GM21786 (cell line): ENCODE measurements around the gene COQ8A.
"Not testable (repeated sequence)": the region's sequence is repeated elsewhere in the genome, so short reads cannot be mapped to it uniquely, and the experiment has no call there.

ENCODE experiments used
- ATAC-seq: cut with Tn5 transposase; IDR thresholded peaks from one replicate; pipeline ENCODE4 v1.9.1; 2021; ENCODE audit not compliant: unreplicated experiment

COQ8A gene

GRCh38 chr1:226951286-226952117 lies 11.4 kb downstream of the COQ8A start:
- no peak for ATAC-seq

DNA sequence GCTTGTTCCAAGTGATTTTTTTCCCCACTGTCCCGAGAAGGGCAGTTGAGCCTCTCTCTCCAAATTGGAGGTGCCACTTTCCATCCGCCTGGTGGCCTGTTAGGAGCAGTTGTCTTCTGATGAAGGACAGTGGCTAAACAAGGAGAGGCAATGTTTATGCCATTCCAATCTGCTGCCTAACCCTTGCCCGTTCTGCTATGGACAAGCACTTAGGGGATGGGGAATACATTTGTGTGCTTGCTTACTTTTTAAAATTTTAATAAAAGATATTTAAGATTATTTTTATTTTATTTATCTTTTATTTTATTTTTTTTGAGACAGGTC lies 12.0 kb downstream of the COQ8A start:
- no peak for ATAC-seq

GRCh38 chr1:226953175-226953800 lies 13.2 kb downstream of the COQ8A start:
- no peak for ATAC-seq

DNA sequence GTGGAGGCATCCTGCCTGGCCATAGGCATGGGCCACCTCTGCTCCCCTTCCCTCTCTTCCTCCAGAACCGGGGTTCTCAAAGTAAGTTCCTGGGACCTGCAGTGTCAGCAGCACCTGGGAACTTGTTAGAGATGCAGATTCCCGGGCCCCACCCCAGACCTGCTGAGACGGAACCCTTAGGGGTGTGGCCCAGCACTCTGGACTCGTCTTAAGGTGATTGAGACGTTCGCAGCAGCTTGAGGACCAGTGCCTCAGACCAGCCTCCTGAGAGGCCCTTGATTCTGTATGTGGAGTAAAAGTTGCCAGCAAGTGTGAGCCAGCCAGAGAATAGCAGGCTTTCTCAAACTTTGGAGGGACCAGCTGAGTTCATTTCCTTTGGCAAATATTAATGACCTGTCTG lies 14.2 kb downstream of the COQ8A start:
- ATAC-seq, result no peak

DNA sequence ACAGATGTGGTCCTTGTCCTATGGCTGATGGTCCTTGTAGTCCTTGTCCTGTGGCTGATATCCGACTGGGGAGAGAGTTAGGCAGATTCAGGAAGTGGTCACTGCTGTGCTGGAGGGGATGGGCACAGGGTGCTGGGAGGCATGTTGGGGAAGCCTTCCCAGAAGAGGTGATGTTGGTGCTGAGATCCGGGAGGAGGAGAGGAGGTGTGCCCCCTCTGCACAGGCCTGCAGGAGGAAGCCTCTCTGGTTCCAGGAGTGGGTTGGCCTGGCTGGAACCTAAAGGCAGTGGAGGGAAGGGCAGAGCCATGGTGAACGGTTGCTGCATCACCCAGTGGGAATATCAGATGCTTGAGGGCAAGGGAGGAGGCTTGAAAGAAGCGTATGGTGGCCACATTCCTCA lies 14.7 kb downstream of the COQ8A start:
- ATAC-seq, result no peak

- ATAC-seq, result not testable (repeated sequence)
Observed at GRCh38 chr1:226955857-226956256, 15.8 kb downstream of the COQ8A start.

DNA sequence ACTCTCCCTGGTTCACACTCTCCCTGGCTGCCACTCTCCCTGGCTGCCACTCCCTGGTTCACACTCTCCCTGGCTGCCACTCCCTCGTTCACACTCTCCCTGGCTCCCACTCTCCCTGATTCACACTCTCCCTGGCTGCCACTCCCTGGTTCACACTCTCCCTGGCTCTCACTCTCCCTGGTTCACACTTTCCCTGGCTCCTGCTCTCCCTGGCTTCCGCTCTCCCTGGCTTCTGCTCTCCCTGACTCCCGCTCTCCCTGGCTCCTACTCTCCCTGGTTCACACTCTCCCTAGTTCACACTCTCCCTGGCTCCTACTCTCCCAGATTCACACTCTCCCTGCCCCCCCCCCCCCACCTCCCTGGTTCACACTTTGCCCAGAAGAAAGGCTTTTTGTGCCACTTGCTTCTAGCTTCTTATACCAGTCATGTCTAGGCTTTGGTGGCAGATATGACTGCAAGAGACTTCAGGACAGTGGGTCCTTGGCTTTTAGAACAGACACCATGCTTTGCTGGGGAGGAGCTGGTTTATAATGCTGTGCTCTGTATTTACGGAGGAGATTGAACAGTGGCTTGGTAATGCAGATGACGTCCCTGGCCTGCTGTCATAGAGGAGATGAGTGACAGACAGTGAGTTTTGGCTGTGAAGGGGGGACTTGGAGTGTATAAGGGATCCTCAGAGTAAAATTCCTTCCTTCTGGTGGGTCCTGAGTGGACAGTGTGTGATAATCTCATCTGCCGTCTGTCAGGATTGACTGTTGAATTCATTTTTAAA lies 17.0 kb downstream of the COQ8A start:
- ATAC-seq, result no peak

DNA sequence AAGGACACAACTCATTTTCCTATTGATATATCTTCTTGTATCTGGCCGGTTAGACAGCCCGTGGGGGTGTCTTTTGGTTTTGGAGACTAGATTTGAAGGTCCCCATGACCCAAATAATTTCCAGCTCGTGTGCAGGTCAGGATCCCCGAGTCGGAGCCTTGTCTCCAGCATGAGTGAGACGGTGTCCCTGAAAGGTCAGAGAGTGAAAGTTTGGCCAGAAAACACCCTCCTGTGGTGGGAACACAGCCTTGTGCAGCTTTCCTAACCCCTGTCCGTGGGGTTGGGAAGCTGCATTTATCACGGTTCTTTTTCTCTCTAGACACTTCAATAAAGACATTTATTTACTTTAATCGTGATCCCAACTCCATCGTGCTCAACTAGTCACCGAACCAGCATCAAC lies 17.6 kb downstream of the COQ8A start:
- no peak for ATAC-seq

GRCh38 chr1:226958300-226958699 lies 18.2 kb downstream of the COQ8A start:
- no peak for ATAC-seq

DNA sequence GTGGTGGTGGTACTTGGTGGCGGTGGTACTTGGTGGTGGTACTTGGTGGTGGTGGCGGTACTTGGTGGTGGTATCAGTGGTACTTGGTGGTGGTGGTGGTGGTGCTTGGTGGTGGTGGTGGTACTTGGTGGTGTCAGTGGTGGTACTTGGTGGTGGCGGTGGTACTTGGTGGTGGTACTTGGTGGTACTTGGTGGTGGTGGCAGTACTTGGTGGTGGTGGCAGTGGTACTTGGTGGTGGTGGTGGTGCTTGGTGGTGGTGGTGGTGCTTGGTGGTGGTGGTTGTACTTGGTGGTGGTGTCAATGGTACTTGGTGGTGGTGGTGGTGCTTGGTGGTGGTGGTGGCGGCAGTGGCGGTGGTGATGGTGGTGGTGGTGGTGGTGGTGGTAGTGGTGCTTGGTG lies 20.2 kb downstream of the COQ8A start:
- no peak for ATAC-seq

- ATAC-seq, result no peak
Observed at GRCh38 chr1:226960944-226961765, 21.1 kb downstream of the COQ8A start.

- no peak for ATAC-seq
Observed at GRCh38 chr1:226962421-226963391, 22.6 kb downstream of the COQ8A start.

GRCh38 chr1:226964068-226964425 lies 24.0 kb downstream of the COQ8A start:
- no peak for ATAC-seq

GRCh38 chr1:226964611-226965486 lies 24.8 kb downstream of the COQ8A start:
- ATAC-seq, result no peak

- no peak for ATAC-seq
Observed at GRCh38 chr1:226965581-226966440, 25.7 kb downstream of the COQ8A start.

DNA sequence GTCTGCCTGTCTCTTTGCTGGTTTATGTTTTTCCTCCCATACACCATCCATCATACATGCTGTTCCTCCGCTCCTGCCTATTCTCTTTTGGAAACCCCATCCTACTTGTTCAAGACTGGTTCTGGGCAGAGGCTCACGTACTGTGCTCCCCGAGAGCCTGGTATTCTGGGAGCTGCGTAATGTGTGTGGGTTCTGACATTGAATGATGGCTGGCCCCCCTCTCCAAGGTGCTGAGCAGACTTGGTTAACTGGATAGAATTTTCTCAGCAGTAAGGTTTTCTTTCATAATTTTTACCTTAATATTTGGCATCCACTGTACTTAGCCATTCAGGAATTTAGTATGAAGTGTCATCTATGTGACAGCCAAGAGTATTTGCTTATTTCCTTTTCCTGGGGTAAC lies 26.6 kb downstream of the COQ8A start:
- ATAC-seq, result no peak

DNA sequence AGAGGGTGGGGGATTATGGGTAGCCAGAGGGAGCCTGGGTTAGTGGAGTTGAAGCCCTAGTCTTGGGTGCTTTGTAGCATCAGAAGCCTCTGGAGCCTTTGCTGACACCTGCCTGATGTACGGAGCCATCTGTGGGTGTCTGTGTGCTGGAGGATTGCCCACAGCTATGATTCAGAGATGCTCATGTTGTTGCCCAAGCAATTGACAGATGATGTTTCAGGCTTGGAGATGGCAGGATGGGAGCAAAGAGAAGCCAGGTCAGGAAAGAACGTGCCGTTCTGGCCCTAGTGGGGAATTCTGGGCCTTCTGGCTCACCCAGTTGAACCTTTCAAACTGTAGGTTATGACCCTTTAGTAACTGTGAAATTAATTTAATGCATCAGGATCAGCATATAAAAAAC lies 27.6 kb downstream of the COQ8A start:
- ATAC-seq, result no peak

- no peak for ATAC-seq
Observed at GRCh38 chr1:226971765-226972164, 31.7 kb downstream of the COQ8A start.
